Stimulated activated CD8-positive, alpha-beta memory T cell treated with anti-CD3 and anti-CD28 coated beads, Interleukin-15, amount 100 ng/mL, for 48 hours (primary cell): ENCODE measurements around the gene ANTXRL.
"Not testable (repeated sequence)": the region's sequence is repeated elsewhere in the genome, so short reads cannot be mapped to it uniquely, and the experiment has no call there.

Source experiments
- DNase-seq, 2 donors: peaks; one replicate each; pipeline ENCODE4 v3.0.0-alpha.2; 2020; ENCODE audit warnings: low read depth in 2 of 2

Gene ANTXRL

GRCh38 chr10:46254467-46254866, 32.3 kb upstream of the ANTXRL start:
- no peak for DNase-seq

DNA sequence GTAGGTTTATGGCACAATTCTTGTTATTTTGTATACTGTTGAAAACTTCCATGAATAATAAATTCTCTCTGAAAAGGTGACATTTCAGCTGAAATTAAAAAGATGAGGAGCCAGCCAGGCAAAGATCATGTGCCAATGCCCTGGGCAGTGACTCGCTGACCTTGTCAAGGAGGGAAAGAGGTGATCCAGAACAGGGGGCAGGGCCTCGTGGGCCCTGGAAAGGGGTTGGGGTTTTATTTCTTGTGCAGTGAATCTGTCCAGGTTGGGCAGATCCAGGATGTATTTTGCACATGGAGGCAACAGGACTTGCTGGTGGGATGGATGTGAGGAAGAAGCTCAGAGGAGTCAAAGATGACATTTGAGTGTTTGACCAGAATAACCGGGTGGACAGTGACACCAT, 31.6 kb upstream of the ANTXRL start:
- not testable (repeated sequence) for DNase-seq

DNA sequence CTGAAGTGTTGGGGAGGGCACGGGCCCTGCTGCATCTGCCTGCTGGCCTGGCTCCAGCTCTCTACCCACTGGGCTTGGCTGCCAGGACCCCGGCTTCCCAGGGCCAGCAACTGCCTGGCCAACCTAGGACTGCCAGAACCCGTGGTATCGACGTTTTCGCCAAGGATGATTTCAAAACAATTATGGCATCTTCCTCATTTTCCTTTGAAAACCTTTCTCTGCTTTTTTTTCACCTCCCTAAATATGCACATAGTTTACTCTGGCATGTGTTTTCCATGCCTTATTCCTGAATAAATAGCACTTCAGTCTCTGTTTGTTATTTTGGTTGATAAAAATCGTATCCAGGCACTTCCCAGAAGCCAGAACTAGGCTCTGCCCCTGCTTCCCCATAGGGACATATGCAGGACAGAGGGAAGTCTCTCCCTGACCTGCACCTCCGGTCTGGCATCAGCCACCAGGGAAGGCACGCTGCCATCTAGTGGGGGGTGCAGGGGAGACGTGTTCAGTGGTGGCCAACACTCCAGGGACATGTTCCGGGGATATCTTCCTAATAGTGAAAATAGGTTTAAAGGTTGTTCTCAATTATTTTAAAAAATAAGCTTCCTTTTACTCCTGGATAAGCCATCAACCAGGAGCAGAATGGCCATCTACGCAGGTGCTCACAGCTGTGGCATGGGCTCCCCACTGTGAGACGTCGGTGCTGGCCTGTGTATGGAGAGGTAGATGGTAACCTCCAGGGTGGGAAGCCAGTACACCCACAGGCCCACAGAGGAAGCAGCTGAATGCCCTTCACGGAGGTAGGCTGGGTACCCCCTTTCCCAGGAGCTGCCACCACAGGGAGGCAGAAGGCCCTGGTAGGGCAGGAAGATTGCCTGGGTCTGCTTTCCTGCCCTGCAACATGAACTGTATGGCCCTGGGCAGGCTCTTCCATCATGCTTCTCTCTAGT, 30.7 kb upstream of the ANTXRL start:
- DNase-seq: no peak

DNA sequence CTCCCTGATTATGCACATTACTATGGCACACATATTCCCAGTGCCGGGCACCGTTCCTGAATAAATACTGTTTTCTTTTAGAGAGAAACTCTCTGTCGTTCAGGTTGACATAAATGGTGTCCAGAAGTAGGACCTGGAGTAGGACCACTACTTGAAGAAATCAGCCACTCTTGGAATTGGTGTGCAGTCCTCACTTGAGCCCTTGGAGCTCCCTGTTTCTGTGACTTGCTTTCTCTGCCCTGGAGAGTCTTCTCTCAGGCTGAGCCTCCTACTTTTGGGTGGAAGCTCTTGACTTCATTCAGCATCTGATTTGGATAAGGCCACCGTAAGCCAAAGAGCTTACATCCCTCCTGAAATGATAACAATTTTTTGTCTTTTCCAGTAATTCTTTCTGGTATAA, 29.7 kb upstream of the ANTXRL start:
- DNase-seq: no peak

GRCh38 chr10:46262906-46263560, 23.8 kb upstream of the ANTXRL start:
- DNase-seq: not testable (repeated sequence)

DNA sequence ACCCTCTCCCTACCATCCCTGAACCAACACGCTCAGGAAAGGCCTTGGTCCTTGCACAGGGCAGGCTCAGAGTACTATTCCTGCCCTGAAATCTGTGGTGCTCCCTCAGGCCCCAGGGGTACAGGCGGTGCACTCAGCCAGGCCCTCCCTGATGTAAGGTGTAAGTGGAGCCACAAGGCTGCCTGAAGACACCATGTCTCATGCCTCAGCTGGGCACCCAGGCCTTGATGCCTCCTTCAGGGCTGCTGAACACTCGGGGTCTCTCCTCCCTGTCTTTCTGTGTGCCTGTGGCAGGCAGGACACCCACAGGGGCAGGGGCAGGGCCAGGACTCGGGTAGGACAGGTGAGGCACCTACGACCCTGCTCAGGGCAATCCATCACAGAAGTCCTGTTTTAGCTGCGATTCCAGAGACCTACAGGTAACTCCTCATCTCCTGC, 22.9 kb upstream of the ANTXRL start:
- no peak for DNase-seq

DNA sequence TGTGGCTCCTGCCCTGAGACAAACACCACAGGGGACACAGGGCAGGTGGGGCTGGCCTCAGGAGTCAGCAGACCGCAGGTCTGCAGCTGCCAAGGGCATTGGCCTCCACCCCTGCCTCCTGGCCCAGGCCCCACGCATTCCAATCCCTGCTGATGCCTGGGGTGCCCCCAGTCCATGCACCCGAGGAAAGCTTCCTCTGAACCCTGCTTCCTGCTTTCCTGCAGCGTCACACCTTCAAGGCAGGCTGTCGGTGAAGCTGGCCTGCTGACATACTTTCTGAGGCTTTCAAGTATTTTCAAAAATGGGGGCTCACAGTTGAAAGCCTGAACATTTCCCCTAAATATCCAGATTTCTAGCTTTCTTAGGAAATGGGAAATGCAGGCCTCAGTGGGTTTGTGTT, 22.5 kb upstream of the ANTXRL start:
- no peak for DNase-seq

- no peak for DNase-seq
Observed at GRCh38 chr10:46264737-46265368, 21.9 kb upstream of the ANTXRL start.

- not testable (repeated sequence) for DNase-seq
Observed at GRCh38 chr10:46265566-46266305, 21.1 kb upstream of the ANTXRL start.

DNA sequence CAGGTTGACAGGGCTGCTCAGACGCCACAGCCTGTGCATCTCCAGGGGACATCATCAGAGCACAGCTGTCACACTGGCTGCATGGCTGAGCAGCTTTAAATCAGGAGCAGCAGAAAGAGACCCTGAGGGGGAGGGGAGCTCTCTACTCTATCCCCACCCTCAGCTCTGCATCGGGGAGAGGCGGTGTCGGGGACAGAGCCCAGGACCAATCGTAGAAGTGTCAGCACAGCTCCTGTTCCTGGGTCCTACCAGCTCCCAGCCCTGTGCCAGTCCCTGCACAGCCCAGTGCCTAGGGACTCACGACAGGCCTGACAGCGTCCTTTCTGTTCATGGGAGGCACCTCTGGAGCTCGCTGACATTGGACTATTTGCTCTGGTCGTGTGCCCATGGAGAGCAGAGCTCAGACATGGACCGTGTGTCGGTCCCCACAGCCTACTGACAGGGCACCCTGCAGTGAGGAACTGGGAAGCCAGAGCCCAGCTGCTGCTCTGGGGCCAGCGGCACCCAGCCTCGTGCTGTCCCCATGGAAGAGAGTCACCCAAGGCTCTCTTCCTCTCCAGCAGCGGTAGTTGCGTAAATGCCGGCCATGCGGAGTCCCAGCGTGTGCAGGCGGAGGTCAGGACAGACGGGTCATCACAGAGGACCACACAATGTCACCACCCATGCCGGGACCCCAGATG, 20.4 kb upstream of the ANTXRL start:
- no peak for DNase-seq

GRCh38 chr10:46267132-46267985, 19.4 kb upstream of the ANTXRL start:
- DNase-seq: no peak

GRCh38 chr10:46268076-46268881, 18.5 kb upstream of the ANTXRL start:
- DNase-seq: peak; percentile 31 to 54

GRCh38 chr10:46269554-46270053, 17.2 kb upstream of the ANTXRL start:
- not testable (repeated sequence) for DNase-seq

DNA sequence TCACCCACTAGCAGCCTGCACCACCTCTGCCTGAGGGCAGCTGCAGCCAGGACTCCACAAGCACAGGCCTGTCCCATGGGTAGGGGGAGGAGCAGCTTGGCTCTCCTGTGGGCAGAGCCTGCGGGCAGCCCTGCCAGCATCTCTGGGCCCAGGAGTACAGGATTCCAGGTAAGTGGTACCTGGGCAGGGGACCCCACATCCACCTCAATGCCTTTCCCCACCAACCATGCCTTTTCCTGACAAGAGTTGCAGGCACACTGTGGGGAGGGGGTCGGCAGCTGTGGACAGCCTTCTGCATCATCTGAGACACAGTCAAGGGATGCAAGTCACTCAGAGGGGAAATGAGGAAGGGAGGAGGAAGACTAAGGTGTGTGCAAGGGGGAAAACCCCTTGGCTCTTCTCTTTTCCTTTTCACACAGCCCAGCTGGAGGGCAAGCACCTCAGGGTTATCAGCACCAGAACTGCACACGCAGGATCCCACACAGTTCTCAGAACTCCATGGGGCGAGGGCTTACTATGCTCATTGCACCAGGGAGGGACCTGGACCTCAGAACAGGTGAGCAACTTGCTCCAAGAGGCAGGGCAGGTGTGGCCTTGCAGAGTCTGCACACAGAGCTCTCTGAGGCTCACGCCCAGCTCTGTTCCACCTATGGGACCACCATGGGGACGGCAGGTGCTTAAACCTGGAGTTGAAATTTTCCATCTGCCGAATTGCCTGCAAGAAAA, 16.5 kb upstream of the ANTXRL start:
- DNase-seq: no peak

DNA sequence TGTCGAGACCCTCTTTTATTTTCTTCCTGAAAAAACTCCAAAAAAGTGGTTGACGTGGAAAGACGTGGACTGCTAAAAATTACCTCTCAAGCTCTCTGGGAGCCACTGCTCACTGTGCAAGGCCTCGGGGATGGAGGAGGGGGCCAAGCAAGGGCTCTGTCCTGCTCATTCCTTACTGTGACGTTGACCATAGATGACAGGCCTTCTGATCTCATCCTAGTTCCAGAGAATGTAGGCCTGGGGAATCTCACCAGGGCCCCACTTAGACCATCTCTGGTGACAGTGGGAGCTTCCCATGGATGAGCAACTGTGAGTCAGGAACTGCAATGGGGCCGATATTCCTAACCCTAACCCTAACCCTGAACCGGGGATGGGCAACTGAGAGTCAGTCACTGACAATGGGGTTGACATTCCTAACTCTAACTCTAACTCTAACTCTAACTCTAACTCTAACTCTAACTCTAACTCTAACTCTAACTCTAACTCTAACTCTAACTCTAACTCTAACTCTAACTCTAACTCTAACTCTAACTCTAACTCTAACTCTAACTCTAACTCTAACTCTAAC, 15.8 kb upstream of the ANTXRL start:
- DNase-seq: not testable (repeated sequence)

DNA sequence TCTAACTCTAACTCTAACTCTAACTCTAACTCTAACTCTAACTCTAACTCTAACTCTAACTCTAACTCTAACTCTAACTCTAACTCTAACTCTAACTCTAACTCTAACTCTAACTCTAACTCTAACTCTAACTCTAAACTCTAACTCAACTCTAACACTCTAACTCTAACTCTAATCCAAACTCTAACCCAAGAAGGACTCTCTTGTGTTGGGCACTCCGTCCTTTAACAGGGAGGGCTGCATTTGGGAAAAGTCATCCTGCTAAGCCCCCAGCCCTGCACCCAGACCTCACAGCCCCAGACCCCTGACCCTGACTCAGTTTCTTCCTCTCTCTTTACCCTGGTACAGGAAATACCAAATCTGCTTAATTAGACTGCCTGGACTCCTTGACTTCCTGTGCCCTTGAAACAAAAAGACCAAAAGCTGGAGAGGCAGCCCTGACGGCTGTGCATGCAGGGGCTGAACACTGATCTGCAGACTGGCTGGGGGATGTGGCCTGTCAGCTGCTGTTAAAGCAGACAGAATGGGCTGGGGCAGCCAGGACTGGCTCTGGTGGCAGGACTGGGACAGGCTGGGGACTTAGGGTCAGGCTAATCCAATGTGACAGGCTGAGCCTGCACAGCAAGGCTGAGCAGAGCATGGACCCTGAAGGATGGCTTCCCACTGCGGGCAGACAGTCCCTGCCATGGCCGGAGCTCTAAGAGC, 14.8 kb upstream of the ANTXRL start:
- DNase-seq: not testable (repeated sequence)

- no peak for DNase-seq
Observed at GRCh38 chr10:46272863-46273415, 13.9 kb upstream of the ANTXRL start.
